ENCODE measurements around the gene MAP3K15.
"Not testable (repeated sequence)": the region's sequence is repeated elsewhere in the genome, so short reads cannot be mapped to it uniquely, and the experiment has no call there.

Gene MAP3K15

GRCh38 chrX:19540076-19540475 is 24.8 kb upstream of the MAP3K15 start:
- DNase-seq (ENCODE audit: low read depth), result no peak

GRCh38 chrX:19539665-19540064 is 24.4 kb upstream of the MAP3K15 start:
- DNase-seq (ENCODE audit: low read depth), result no peak

- DNase-seq (ENCODE audit: low read depth), result peak; percentile 27
Measured at GRCh38 chrX:19535476-19535875, 20.2 kb upstream of the MAP3K15 start.

- no peak for DNase-seq (ENCODE audit: low read depth)
Measured at GRCh38 chrX:19532709-19533108, 17.4 kb upstream of the MAP3K15 start.

GRCh38 chrX:19517965-19518364 is 2.7 kb upstream of the MAP3K15 start:
- no peak for DNase-seq (ENCODE audit: low read depth)

- no peak for DNase-seq (ENCODE audit: low read depth)
Measured at GRCh38 chrX:19515615-19516105, 352 bp upstream of the MAP3K15 start.

GRCh38 chrX:19513383-19513782 is 1.9 kb downstream of the MAP3K15 start:
- no peak for DNase-seq (ENCODE audit: low read depth)

GRCh38 chrX:19512961-19513360 is 2.3 kb downstream of the MAP3K15 start:
- DNase-seq (ENCODE audit: low read depth), result no peak

- DNase-seq (ENCODE audit: low read depth), result no peak
Measured at GRCh38 chrX:19512359-19512758, 2.9 kb downstream of the MAP3K15 start.

GRCh38 chrX:19511796-19512195 is 3.5 kb downstream of the MAP3K15 start:
- DNase-seq (ENCODE audit: low read depth), result not testable (repeated sequence)

- DNase-seq (ENCODE audit: low read depth), result no peak
Measured at GRCh38 chrX:19496711-19497110, 18.6 kb downstream of the MAP3K15 start.

GRCh38 chrX:19487520-19488200 is 27.6 kb downstream of the MAP3K15 start:
- no peak for DNase-seq (ENCODE audit: low read depth)

- DNase-seq (ENCODE audit: low read depth), result no peak
Measured at GRCh38 chrX:19479458-19479857, 35.9 kb downstream of the MAP3K15 start.

- DNase-seq (ENCODE audit: low read depth), result not testable (repeated sequence)
Measured at GRCh38 chrX:19468383-19468782, 46.9 kb downstream of the MAP3K15 start.

GRCh38 chrX:19462879-19463278 is 52.4 kb downstream of the MAP3K15 start:
- no peak for DNase-seq (ENCODE audit: low read depth)

GRCh38 chrX:19462231-19462630 is 53.1 kb downstream of the MAP3K15 start:
- DNase-seq (ENCODE audit: low read depth), result no peak

- no peak for DNase-seq (ENCODE audit: low read depth)
Measured at GRCh38 chrX:19457662-19458061, 57.6 kb downstream of the MAP3K15 start.

GRCh38 chrX:19448077-19448476 is 67.2 kb downstream of the MAP3K15 start:
- no peak for DNase-seq (ENCODE audit: low read depth)

GRCh38 chrX:19446397-19446796 is 68.9 kb downstream of the MAP3K15 start:
- DNase-seq (ENCODE audit: low read depth), result no peak

GRCh38 chrX:19445772-19446171 is 69.5 kb downstream of the MAP3K15 start:
- not testable (repeated sequence) for DNase-seq (ENCODE audit: low read depth)

GRCh38 chrX:19443869-19444526 is 71.3 kb downstream of the MAP3K15 start:
- DNase-seq (ENCODE audit: low read depth), result no peak

GRCh38 chrX:19440713-19441112 is 74.6 kb downstream of the MAP3K15 start:
- DNase-seq (ENCODE audit: low read depth), result peak; percentile 43

- DNase-seq (ENCODE audit: low read depth), result not testable (repeated sequence)
Measured at GRCh38 chrX:19422661-19423060, 92.6 kb downstream of the MAP3K15 start.

- DNase-seq (ENCODE audit: low read depth), result no peak
Measured at GRCh38 chrX:19410259-19410658, 105.0 kb downstream of the MAP3K15 start.

Data from EH (cell line).